HK-2 (cell line): ENCODE results near the gene SLC6A19.
"Not testable (repeated sequence)": the region's sequence is repeated elsewhere in the genome, so short reads cannot be mapped to it uniquely, and the experiment has no call there.

Source experiments
- DNase-seq: peaks from one replicate; pipeline ENCODE4 v3.0.0-alpha.2; 2018; ENCODE audit not compliant: unreplicated experiment

Gene SLC6A19

GRCh38 chr5:1222621-1223277, 21.4 kb downstream of the SLC6A19 start:
- DNase-seq: no peak

DNA sequence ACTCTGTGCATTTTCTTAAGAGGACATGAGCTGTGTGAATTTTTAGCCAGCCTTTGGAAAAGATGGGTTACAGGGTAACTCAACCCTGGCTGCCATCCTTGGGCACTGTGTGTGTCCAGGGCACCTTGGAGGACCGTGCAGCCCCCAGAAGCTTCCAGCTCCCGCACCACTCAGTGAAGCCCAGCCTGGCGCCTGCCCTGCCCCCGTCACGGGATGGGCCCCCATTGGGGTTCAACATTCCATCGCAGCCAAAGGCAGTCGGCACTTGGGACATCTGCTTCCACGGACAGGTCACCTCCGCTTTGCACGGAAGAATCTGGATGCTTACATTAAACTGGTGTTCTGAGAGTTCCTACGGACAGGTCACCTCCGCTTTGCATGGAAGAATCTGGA, 21.9 kb downstream of the SLC6A19 start:
- DNase-seq: no peak

DNA sequence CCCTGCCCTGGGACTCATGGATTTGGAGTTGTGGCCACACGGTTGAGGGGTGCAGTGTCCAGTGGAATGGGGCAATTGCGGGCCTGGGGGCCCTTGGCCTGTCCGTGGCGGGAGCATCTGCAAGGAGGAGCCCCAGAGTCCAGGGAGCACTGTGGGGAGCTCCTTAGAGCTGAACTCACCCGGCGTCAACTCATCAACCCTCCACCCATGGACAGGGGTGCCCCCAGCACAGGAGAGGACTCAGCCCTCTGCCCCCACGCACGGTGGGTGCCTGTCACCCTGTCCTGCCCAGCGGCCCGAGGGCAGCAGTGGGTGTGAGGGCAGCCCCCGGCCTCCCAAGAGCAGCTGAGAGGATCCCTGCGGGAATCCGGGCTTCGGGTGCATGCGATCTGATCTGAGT, 23.2 kb downstream of the SLC6A19 start:
- DNase-seq: no peak

GRCh38 chr5:1225081-1225480, 23.7 kb downstream of the SLC6A19 start, which contains the start of gene SLC6A18:
SLC6A18 (plus strand) TSS chr5:1225381; CDS start chr5:1225478, 97 bp downstream.
- DNase-seq: no peak

- DNase-seq: no peak
These were observed 24.8 kb downstream of the SLC6A19 start for GRCh38 chr5:1226231-1226630.

DNA sequence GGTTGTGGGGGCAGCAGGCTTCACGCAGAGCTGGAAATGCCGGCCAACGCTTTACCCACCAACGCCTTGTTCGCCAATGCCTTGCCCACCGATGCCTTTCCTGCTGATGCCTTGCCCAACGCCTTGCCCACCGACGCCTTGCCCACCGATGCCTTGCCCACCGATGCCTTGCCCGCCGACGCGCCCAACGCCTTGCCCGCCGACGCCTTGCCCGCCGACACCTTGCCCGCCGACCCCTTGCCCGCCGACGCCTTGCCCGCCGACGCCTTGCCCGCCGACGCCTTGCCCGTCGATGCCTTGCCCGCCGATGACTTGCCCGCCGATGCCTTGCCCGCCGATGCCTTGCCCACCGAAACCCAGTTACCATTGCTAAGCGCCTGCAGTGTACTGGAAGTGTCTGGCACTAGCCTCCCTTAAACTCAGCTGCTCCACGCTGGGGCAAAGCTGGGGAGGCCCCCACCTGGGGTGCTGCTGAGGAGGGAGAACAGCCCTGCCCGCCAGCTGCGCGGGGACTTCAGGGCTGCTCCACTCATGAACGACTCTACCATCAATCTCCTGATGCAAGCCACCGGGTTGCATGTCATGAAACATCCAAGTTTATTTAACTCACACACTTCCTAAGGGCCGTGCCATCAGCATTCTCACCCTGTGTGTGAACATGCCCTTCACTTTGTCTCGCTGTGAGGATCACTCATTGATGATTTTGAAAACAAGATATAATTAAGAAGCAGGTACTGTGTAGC, 25.6 kb downstream of the SLC6A19 start:
- no peak for DNase-seq

GRCh38 chr5:1227667-1228066, 26.3 kb downstream of the SLC6A19 start:
- no peak for DNase-seq

DNA sequence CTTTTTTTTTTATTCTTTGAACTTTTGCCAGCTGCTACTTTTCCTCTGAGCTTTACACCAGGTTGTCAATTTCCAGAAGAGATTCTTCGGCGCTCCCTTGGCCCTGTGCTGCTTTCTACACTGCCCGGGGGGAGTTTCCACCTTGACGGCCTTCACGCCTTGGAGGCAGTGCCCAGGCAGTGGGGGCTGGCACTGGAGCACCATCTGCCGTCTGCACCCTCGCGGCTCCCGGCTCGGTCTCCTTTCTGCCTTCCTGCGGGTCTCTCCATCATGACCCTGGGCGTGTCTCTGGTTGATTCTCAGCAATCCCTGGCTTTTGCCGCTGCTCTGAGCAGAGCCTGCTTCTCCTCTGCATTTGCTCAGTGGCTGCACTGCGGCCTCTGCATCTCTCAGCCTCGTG, 26.7 kb downstream of the SLC6A19 start:
- DNase-seq: no peak

DNA sequence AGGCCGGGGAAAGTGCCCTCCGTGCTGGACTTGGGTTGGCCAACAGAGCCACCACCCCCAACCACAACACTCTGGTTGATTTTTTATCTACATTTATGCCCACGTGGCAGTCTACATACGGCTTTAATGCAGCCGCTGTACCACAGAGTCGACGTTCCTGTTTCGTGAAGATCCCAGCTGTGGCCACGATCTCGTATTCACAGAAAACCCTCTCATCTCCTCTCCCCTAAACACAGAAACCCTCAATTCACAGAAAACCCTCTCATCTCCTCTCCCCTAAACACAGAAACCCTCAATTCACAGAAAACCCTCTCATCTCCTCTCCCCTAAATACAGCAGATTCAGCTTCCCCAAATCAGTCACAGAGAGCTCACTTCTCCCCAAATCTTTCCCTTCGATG, 27.6 kb downstream of the SLC6A19 start:
- not testable (repeated sequence) for DNase-seq

- no peak for DNase-seq
These were observed 28.4 kb downstream of the SLC6A19 start for GRCh38 chr5:1229822-1230221.

DNA sequence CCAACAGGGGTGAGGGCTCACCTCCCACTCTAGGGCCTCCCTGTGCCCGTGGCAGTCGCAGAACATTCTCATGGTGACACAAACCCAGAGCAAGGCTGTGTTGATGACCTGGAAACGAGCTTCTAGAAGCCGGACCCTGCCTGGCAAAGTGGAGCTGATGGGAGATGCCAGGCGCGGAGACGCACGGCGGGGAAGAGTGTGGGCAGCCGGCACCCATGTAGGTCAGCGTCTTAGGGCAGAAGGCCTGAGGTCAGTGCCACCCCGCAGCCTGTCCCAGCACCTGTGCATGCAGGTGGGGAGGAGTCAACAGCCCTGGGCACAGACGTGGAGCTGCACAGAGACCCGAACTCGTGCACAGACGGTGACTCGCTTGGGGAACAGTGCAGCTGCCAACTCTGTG, 29.2 kb downstream of the SLC6A19 start:
- no peak for DNase-seq

DNA sequence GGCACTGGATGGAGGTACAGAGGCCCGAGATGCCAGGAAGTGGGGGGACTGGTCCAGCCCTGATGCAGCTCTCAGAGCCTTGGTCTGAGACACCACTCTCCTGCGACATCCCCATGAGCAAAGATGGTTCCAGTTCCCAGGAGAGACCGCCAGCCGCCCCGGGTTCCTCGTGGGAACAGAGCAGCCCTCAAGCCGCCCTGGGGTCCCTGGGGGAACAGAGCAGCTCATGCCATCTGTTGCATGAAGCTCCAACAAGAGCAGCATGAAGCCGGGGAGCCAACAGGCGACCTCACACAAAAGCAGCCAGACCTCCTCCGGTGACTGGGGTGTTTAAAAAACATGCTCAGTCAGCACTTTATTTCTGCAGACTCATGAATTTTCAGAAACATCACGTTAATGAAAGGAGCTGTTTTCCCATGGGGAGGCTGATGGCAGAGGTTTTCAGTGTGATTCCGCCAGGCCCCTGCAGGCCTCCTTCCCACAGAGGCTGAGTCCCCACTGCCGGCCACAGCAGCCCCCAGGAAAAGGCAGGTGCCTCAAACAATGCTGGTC, 30.0 kb downstream of the SLC6A19 start:
- DNase-seq: no peak

GRCh38 chr5:1232780-1233179, 31.4 kb downstream of the SLC6A19 start:
- DNase-seq: no peak

GRCh38 chr5:1235379-1235778, 34.0 kb downstream of the SLC6A19 start:
- DNase-seq: no peak

GRCh38 chr5:1235838-1236237, 34.4 kb downstream of the SLC6A19 start:
- DNase-seq: no peak

GRCh38 chr5:1239505-1240251, 38.3 kb downstream of the SLC6A19 start:
- no peak for DNase-seq

DNA sequence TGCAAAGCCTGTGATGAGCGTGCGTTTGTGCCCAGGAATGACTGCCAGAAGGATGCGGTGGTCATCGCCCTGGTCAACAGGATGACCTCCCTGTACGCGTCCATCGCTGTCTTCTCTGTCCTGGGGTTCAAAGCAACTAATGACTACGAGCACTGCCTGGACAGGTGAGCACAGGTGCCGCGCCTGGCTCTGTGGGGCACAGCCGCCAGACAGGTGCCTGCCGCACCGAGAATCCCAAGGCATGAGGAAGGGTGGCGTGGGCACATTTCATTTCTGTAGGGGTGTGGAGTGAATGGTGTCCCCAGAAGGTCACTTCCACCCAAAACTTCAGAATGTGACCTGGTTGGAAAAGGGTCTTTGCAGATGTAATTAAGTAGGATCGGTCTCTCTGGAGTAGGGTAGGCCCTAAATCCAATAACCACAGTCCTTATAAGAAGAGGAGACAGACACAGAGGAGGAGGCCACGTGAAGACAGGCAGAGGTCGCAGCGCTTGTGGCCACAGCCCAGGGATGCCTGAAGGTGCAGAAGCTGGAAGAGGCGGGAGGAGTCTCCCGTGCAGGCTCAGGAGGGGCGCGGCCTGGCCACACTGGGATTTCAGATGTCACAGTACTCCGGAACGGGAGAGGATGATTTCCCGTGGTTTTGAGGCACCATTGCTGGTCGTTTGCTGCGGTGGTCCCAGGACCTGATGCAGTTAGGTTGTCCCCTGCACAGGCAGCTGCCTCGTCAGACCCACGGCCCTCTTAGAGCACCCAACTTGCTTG, 39.3 kb downstream of the SLC6A19 start:
- no peak for DNase-seq

DNA sequence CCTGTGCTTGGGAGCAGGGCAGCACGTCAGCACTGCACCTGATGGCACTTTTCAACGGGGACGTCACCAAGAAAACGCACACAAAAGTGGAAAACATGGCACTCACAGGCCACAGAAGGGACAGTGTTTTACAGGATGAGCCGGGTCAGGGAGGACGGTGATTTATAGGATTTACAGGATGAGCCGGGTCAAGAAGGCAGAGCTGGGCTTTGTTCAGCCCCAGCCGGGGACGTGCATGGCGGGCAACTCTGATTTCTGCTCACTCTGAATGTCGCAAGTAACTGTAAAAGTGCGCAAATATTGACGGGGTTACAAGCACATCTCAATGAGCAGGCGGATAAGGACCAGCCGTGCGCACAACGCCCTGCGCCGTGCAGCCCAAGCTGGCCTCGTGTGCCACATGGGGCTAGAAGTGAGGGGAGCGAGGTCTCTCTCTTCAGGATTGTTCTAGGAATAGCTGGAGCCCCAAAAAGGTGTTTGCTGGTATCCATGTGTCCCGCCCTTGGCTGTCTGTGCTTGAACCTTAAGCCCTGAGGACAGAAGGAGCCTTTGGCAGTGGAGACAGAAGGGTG, 40.2 kb downstream of the SLC6A19 start:
- DNase-seq: no peak

DNA sequence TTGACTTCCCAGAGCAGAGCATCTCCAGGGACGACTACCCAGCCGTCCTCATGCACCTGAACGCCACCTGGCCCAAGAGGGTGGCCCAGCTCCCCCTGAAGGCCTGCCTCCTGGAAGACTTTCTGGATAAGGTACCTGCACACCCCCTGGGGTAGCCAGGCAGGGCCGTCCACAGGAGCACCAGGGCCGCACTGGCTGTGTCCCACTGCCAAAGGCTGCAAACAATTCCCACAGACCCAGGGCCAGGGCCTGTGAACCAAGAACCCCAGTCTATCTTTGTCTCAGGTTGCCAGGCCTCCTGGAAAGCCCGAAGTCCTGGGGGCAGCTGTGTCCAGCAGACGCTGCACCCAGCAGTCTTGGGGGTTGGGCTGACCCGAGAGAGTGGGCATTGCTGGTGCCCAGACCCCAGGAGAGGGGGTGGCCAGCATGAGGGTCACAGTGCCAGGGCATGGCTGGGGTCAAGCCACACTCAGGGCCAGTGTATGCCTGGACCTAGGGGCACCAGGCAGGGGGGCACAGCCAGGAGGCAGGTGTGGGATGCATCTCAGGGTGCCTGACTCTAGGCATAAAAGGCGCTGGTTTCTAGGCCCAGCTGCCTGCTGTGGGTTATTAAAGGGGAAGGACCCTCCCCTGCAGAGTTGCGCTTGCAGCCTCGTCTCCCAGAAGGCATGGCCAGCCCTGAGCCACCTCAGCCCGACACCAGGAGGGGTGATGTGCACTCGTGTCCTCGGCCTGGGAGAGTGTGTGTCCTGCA, 41.5 kb downstream of the SLC6A19 start:
- DNase-seq: no peak

DNA sequence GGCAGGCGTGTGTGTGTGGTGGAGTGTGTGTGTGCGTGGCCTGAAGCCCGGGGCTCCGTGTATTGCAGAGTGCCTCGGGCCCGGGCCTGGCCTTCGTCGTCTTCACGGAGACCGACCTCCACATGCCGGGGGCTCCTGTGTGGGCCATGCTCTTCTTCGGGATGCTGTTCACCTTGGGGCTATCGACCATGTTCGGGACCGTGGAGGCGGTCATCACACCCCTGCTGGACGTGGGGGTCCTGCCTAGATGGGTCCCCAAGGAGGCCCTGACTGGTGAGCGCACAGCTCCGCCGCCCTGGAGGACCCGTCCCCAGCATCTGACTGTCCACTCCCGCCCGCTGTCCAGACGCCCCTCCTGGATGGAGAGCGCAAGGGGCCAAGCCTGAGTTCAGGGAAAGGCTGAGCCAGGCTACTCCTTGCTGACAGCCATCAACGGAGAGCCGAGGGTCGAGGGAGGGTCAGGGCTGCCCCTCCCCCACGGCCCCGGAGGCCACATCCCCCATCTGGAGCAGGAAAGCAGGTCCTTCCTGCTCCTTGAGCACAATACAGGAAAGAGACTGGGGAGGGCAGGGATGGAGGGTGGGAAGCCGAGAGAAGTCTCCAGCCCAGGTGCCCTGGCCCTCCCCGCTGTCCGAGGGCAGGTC, 42.2 kb downstream of the SLC6A19 start:
- no peak for DNase-seq
